ENCODE measurements around the gene TOMM40.
"Not testable (repeated sequence)": the region's sequence is repeated elsewhere in the genome, so short reads cannot be mapped to it uniquely, and the experiment has no call there.

Gene TOMM40

DNA sequence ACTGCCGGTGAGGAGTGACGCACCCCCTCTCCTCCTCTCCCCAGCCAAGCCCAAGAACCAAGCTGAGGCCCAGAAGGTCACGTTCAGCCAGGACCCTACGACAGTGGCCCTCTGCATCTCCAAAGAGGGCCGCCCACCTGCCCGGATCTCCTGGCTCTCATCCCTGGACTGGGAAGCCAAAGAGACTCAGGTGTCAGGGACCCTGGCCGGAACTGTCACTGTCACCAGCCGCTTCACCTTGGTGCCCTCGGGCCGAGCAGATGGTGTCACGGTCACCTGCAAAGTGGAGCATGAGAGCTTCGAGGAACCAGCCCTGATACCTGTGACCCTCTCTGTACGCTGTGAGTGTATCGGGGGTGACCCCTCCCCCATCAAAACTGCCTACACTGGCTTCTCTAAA, 19.2 kb upstream of the TOMM40 start:
- DNase-seq (ENCODE audit: low read depth) = no peak

DNA sequence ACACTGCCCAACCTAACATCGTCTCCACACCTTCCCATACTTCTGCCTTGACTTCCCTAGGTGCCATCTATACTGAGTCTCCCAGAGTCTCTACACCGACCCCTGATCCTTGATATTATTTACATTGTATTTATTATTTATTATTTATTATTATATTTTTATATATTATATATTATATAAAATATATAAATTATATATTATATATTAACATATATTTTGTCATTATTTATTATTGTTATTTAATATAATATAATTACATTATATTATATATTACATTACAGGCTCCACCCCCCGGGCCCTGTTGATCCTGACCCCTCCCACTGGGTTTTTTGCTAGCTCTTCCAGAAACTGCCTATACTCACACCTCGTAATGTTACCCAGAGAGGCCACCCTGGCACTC, 18.4 kb upstream of the TOMM40 start:
- DNase-seq (ENCODE audit: low read depth) = no peak

DNA sequence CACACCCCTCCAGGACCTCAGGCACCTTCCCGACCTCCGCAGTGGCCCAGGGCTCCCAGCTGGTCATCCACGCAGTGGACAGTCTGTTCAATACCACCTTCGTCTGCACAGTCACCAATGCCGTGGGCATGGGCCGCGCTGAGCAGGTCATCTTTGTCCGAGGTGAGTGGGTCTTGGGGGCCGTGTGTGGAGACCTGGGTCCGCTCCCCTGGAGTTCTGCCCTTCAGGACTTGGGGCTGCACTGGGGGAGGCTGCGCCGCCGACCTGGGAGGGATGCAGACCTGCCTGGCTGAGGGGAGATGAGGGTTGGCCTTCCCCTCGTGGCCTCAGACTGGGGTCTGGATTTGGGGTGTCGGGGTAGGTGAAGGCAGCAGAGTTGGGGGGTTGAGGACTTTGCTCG, 16.7 kb upstream of the TOMM40 start:
- no peak for DNase-seq (ENCODE audit: low read depth)

DNA sequence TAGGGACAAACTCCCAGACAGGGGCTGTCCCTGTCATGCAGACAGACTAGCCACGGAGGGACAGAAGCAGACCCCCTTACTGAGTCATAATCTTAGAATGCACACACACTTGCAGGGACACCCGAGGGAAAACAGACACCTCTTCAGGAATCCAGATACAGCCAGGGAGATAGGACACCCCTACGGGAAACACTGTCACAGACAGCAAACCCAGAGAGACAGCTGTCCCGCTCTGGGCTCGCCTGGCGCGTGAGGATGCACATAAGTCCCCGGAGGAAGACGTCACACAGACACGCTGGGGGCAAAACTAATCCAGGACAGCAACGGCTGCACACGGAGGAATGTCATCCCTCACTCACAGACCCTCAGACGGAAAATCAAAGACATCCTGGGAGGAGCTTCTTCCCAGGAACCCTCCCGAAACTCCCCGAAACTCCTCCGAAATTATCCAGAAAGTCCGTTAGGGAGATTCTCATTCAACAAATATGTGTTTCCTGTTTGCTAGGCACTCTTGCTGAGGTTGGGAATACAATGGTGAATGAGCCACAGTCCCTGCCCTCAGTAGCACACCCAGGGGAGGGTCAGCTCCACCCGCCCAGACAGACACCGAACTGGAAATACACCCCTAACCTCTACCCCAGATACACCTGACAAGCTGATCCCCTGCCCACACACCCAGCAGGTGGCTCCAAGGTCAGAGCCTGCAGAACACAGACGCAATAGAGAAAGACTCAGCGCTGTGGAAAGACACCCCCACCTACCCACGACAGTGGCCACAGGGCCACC, 15.2 kb upstream of the TOMM40 start:
- DNase-seq (ENCODE audit: low read depth) = no peak

DNA sequence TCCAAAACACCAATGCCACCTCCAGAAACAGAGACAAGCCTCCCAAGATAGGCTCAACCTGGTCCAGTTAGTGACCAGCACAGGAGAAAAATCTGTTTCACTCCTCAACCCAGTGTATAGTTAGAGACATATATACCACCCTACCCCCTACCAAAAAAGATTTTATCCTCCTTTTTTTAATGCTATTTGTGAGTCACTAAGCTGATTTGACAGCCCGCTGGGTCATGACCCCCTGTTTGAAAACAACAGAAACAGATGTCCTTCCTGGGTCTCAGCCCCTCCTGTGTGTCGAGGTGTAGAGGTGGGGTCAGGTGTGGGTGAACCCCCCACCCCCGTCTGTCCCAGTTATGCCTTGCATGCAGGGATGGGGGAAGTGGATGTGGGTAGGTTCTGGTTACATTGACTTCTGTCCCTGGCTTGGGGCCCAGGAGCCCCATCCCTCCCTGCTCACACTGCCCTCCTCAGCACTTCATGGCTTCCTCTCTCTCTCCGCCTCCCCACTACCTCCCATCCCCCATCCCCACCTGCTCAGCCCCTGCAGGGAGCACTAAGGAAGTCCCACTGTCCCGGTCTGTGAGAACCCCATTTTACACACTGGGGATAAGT, 14.0 kb upstream of the TOMM40 start:
- no peak for DNase-seq (ENCODE audit: low read depth)

DNA sequence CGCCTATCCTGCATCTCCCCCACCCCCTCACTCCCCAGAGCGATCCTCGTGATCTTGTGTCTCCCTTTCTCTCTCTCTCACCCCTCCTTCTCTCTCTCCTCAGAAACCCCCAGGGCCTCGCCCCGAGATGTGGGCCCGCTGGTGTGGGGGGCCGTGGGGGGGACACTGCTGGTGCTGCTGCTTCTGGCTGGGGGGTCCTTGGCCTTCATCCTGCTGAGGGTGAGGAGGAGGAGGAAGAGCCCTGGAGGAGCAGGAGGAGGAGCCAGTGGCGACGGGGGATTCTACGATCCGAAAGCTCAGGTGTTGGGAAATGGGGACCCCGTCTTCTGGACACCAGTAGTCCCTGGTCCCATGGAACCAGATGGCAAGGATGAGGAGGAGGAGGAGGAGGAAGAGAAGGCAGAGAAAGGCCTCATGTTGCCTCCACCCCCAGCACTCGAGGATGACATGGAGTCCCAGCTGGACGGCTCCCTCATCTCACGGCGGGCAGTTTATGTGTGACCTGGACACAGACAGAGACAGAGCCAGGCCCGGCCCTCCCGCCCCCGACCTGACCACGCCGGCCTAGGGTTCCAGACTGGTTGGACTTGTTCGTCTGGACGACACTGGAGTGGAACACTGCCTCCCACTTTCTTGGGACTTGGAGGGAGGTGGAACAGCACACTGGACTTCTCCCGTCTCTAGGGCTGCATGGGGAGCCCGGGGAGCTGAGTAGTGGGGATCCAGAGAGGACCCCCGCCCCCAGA, 12.8 kb upstream of the TOMM40 start:
- no peak for DNase-seq (ENCODE audit: low read depth)

DNA sequence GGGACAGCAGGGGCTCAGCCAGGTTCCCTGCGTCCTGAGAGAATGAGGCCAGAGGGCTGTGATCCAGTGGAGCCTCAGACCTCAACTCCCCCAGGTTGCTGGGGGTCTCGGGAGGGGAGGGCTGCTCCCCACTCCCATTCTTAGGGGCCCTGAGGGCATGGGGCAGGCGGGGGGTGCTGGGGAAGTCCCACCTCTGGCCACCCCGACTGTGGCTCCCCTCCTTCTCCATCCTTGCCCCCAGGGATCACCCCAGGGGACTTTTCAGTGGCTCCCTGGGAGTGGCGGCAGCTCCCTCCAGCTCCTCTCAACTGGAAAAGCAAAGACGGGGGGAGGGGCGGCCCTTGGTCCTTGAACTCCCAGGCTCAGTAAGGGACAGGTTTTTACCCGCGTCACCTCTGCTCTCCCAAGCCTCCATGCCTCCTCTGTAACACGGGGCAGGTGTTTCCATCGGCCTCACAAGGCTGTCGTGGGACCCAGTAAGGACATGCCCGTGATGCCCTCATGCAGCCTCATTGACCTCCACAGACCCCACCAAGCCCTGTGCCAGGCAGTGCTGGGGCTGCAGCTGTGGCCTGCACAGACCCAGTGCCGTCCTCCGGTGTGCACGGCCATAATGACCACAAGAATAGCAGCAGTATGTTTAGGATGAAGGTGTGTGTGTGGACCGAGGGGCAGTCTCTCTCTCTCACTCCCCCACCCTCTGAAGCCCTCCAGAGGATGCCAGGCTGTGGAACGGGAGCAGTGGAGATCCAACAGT, 11.6 kb upstream of the TOMM40 start:
- no peak for DNase-seq (ENCODE audit: low read depth)

DNA sequence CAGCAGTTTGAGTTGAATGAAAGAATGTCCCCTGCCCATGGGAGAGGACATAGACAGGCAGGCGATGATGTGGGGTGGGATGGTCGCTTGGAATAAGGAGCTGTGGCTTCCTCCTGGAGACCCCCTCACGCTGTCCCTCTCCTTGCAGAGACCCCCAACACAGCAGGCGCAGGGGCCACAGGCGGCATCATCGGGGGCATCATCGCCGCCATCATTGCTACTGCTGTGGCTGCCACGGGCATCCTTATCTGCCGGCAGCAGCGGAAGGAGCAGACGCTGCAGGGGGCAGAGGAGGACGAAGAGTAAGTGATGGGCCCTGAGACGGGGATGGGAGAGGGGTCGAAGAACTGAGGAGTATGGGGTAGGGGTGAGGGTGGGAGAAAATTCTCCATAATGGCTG, 9.0 kb upstream of the TOMM40 start:
- DNase-seq (ENCODE audit: low read depth) = no peak

DNA sequence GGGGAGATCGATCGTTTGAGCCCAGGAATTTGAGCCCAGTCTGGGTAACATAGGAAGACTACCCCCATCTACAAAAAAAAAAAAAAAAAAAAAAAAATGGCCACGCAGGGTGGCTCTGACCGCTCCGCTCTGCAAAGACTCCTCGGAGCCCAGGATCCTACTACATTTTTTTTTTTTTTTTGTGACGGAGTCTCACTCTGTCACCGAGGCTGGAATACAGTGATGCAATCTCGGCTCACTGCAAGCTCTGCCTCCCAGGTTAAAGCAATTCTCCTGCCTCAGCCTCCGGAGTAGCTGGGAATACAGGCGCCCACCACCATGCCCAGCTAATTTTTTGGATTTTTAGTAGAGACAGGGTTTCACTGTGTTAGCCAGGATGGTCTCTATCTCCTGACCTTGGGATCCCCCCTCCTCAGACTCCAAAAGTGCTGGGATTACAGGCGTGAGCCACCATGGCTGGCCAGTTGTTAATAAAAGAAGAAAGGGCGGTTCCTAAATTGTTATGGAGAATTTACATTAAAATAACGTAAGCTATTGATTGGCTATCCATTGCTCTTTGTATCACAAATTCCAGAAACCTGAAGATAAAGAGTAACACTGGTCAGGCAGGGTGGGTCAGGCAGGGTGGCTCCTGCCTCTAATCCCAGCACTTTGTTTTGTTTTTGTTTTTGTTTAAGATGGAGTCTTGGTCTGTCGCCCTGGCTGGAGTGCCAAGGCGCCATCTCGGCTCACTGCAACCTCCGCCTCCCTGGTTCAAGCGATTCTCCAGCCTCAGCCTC, 8.2 kb upstream of the TOMM40 start:
- DNase-seq (ENCODE audit: low read depth) = not testable (repeated sequence)

DNA sequence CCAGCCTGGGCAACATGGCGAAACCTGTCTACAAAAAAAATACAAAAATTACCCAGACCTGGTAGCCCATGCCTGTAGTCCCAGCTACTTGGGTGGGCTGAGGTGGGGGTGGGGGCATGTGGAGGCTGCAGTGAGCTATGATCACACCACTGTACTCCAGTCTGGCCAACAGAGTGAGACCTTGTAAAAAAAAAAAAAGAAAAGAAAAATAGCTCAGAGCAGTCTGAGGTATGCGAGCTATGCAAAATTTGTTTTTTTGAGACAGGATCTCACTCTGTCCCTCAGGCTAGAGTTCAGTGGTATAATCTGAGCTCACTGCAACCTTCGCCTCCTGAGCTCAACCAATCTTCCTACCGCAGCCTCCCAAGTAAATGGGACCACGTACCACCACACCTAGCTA, 7.1 kb upstream of the TOMM40 start:
- DNase-seq (ENCODE audit: low read depth) = no peak

DNA sequence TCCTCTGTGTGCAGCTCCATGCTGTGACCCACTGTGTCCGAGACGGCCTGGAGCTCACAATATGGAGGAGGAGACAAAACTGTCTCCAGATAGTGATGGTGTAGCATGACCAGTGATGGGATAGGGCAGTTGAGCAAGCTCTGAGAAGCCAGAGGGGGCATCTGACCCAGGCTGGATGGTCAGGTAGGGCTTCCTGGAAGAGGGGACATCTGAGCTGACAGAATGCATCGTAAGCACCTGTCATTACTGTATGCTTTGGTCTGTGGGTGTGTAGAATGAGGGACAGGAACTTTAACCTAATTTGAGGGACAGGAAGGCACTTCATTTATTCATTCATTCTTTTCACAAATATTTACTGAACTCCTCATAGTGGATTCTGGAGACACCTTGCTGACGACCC, 6.5 kb upstream of the TOMM40 start:
- DNase-seq (ENCODE audit: low read depth) = no peak

DNA sequence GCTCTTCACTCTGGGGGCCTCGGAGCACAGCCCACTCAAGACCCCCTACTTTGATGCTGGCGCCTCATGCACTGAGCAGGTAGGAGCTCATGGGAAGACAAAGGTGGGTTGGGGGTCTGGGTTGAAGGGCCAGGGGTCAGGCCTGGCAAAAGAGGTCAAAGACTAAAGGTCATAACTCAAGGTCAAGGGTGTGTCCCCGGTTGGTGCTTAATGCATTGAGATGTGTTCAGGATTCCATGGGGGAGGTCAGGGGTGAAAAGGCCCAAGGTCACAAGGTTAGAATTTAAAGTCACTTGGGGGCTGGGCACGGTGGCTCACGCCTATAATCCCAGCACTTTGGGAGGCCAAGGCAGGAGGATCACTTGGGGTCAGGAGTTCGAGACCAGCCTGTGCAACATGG, 4.9 kb upstream of the TOMM40 start:
- no peak for DNase-seq (ENCODE audit: low read depth)

DNA sequence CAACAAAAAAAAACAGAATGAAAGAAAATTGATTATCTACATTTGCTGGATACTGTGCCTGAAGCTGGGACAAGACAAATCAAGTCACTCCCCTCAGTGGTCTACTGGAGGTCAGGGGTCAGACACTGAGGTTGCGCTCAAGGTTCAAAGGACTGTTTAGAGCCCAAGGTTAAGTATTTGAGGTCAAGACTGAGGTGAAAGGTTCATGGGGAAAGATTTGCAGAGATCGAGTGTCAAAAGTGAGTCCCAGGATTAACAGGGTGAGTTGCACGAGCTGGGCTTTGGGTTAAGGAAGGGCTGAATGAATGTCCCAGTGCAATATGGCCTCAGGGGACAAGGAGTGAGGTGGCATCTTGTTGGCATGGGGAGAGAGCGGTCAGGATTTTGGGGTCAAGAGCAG, 3.4 kb upstream of the TOMM40 start:
- no peak for DNase-seq (ENCODE audit: low read depth)

DNA sequence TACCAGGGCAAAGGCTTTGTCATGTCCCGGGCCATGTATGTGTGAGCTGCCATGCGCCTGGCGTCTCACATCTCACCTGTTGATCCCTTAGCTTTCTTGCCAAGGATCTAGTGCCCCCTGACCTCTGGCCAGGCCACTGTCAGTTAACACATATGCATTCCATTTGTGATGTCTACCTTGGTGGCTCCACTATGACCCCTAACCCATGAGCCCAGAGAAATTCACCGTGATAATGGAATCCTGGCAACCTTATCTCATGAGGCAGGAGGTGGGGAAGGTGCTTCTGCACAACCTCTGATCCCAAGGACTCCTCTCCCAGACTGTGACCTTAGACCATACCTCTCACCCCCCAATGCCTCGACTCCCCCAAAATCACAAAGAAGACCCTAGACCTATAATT, 2.7 kb upstream of the TOMM40 start:
- DNase-seq (ENCODE audit: low read depth) = not testable (repeated sequence)

DNA sequence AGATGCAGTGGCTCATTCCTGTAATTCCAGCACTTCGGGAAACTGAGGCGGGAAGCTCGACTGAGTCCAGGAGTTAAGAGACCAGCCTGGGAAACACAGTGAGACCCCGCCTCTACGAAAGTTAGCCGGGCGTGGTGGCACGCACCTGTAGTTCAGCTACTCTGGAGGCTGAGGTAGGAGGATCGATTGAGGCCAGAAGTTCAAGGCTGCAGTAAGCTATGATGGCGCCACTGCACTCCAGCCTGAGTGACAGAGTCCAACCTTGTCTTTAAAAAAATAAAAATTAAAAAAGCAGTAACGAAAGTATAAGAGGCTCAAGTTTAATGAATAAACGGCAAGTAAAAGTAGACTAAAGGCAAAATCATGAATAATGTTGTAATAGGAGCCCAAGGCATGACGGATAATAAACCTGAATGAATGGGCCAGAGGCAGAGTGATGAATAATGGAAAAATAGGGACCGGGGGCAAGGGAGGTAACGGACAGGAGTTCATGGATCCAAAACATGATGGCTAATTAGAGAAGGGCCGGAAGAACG, 1.2 kb upstream of the TOMM40 start:
- DNase-seq (ENCODE audit: low read depth) = no peak

DNA sequence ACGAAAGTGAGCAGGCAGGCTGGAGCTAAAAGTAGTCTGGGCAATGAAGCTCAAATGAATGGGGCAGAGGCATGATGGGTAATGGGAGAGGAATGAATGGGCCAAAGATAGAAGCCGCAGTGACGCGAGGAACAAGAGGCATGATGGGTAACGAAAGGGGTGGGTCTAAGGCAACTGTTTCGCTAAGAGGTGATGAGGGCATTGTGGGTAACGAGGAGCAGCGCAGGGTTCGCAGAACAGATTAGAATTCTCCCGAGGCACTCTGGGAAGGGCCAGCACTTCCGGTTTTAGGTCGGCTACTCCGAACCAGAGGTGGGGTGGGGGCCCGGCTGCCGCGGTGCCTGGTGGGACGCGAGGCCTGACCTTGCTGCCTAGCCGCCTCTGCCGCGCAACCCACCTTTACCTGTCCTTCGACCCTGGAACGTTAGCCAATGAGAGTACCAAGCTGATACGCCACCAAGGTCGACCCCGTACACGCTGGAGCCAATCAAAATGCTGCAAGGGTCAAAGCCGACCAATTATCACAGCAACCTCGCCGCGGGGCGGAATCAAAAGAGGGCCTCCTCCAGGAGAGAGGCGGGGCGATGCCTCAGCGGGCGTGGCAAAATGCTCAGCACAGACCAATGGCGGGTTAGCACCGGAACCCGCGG, 563 bp upstream of the TOMM40 start:
- no peak for DNase-seq (ENCODE audit: low read depth)

DNA sequence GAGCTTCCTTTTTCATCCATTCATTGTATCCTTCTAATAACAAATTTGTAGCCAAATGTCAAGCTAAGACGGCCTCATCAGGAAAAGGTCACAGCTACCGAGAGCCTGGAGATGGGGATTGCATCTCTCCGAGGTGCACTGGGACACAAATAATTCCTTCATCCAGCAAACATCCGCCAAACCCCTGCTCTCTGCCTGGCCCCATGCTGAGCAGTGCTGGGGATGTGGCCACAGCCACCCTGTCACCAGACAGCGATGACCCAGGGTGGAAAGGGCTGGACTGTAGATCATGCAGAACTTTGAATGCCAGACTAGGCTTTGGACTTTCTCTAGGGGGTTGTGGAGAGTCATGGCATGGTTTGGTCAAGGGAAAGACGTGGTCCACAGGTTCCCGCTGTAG, 1.9 kb downstream of the TOMM40 start:
- no peak for DNase-seq (ENCODE audit: low read depth)

DNA sequence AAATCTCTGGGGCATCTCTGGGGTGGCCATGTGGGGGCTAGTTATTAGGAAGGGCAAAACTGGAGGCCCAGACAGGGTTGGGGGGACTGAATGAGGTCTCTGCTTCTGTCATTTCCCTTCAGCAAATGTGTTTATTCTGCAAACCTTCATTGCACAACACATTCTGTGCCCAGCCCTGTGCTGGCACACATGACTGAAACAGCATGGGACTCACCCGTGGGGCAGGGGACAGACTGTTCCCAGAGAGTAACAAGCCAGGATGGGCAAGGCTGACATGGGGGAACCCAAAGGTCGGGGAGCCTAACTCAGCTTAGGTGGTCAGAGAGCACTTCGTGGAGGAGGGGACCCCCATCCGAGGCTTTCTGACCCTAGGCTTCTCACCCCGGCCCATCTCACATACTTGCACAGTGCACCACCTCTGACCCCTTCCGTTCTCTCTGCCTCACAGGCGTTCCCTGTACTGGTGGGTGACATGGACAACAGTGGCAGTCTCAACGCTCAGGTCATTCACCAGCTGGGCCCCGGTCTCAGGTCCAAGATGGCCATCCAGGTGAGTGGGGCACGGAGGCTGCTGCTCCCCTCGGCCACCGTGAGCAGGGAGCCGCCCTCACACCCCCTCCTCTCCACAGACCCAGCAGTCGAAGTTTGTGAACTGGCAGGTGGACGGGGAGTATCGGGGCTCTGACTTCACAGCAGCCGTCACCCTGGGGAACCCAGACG, 2.4 kb downstream of the TOMM40 start:
- no peak for DNase-seq (ENCODE audit: low read depth)

DNA sequence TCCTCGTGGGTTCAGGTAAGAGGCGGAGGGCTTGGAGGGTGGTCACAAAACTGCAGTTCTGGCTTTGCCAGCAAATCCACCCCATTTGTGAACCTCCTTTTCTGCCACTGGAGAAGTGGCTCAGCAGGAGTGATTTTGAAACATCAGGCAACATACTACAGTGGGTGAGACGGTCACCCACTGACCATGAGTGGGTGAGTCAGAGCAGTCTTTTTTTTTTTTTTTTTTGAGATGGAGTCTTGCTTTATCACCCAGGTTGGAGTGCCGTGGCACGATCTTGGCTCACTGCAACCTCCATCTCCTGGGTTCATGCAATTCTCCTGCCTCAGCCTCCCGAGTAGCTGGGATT, 3.0 kb downstream of the TOMM40 start:
- DNase-seq (ENCODE audit: low read depth) = no peak

DNA sequence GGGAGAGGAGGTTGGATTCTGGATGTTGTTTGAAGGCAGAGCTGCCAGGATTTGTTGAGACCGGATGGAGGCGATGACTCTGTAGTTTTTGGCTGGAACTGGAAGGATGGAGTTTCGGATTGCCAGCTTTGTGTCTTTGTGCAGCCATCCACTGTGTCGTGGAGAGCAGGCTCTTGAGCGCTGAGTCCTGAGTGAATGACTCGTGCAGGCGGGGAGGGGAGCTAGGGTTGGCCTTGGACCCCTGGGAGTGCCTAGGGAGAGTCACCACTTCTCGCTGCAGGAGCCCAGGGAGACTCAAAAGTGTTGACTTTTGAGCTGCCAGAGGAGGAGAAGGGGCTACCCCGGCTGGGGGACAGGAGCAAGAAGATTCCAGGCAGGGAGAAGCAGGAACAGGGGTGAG, 3.9 kb downstream of the TOMM40 start:
- no peak for DNase-seq (ENCODE audit: low read depth)
